Neutrophil (primary cell): ENCODE results near the gene SDF4.

Experiments used
- H3K27ac ChIP-seq: fragments of 200-600 bp; sonication (generic); 2 replicates; pipeline ENCODE4 v1.5.1; 2016; ENCODE audit warnings: mild to moderate bottlenecking, moderate library complexity
- H3K27me3 ChIP-seq: fragments of 200-600 bp; sonication (generic); 2 replicates; pipeline ENCODE4 v1.6.0; 2016; ENCODE audit warnings: mild to moderate bottlenecking
- H3K36me3 ChIP-seq: fragments of 200-600 bp; sonication (generic); 2 replicates; pipeline ENCODE4 v1.5.1; 2017
- H3K4me1 ChIP-seq, 2 experiments: fragments of 200-600 bp in 1 of 2; sonication (generic) in 1 of 2; 1 replicate in 1 of 2; 2 replicates in 1 of 2; pipeline versions ENCODE4 v1.5.1 to v1.6.1; 2013 to 2016; ENCODE audit warnings: low read depth in 1 of 2, low read length in 1 of 2, mild to moderate bottlenecking in 1 of 2, moderate library complexity in 1 of 2; ENCODE audit not compliant: control insufficient read depth in 1 of 2, insufficient read depth in 1 of 2
- H3K4me3 ChIP-seq, 2 experiments: fragments of 200-600 bp in 1 of 2; sonication (generic) in 1 of 2; 1 replicate in 1 of 2; 2 replicates in 1 of 2; pipeline ENCODE4 v1.5.1; 2013 to 2016; ENCODE audit warnings: low read depth in 1 of 2, low read length in 1 of 2, mild to moderate bottlenecking in 1 of 2, moderate library complexity in 1 of 2
- H3K9me3 ChIP-seq: fragments of 200-600 bp; sonication (generic); 2 replicates; pipeline ENCODE4 v1.5.1; 2016
- CTCF ChIP-seq: fragments of 200-600 bp; sonication (generic); IDR thresholded peaks from 2 replicates; pipeline ENCODE4 v1.5.1; 2016; ENCODE audit warnings: antibody characterized with exemption

SDF4 gene

GRCh38 chr1:1223891-1224290 lies 7.9 kb downstream of the SDF4 start:
- Histone ChIP-seq H3K4me1 (no peaks in the 10 kb centered on the region), H3K27ac (no peak overlapping the region), H3K36me3 (peaks cover 100% of the 10 kb centered on the region), H3K4me3 (no peak overlapping the region), H3K27me3 (no peaks in the 10 kb centered on the region), H3K9me3 (no peaks in the 10 kb centered on the region)
- no peak for TF ChIP-seq CTCF

GRCh38 chr1:1223321-1223720 lies 8.5 kb downstream of the SDF4 start:
- Histone ChIP-seq H3K27ac (no peak overlapping the region), H3K4me1 (no peaks in the 10 kb centered on the region), H3K27me3 (no peaks in the 10 kb centered on the region), H3K9me3 (no peaks in the 10 kb centered on the region), H3K4me3 (no peak overlapping the region), H3K36me3 (peaks cover 100% of the 10 kb centered on the region)
- TF ChIP-seq CTCF, result no peak

GRCh38 chr1:1222575-1223225 lies 9.1 kb downstream of the SDF4 start:
- Histone ChIP-seq H3K27me3 (no peaks in the 10 kb centered on the region), H3K9me3 (no peaks in the 10 kb centered on the region), H3K4me3 (no peak overlapping the region), H3K4me1 (no peaks in the 10 kb centered on the region), H3K27ac (no peak overlapping the region), H3K36me3 (peaks cover 100% of the 10 kb centered on the region)
- TF ChIP-seq CTCF, result no peak

- H3K27ac ChIP-seq, result no peak overlapping the region
- H3K9me3 ChIP-seq, result no peaks in the 10 kb centered on the region
- TF ChIP-seq CTCF, result no peak
- H3K4me1 ChIP-seq, result no peaks in the 10 kb centered on the region
- H3K36me3 ChIP-seq, result peaks cover 100% of the 10 kb centered on the region
- H3K4me3 ChIP-seq, result no peak overlapping the region
- no peaks in the 10 kb centered on the region for H3K27me3 ChIP-seq
These were observed 9.8 kb downstream of the SDF4 start for GRCh38 chr1:1221887-1222574.

- no peak overlapping the region for H3K4me3 ChIP-seq
- no peaks in the 10 kb centered on the region for H3K4me1 ChIP-seq
- H3K27me3 ChIP-seq, result peaks cover 3% of the 10 kb centered on the region
- no peak for TF ChIP-seq CTCF
- no peaks in the 10 kb centered on the region for H3K9me3 ChIP-seq
- peaks cover 100% of the 10 kb centered on the region for H3K36me3 ChIP-seq
- no peak overlapping the region for H3K27ac ChIP-seq
These were observed 11.6 kb downstream of the SDF4 start for GRCh38 chr1:1220197-1220596.
